OCI-LY1 (cell line): Measurements from ENCODE around the gene ZNF329.
"Not testable (repeated sequence)": the region's sequence is repeated elsewhere in the genome, so short reads cannot be mapped to it uniquely, and the experiment has no call there.

ENCODE experiments used
- EZH2 ChIP-seq: fragments of 200-600 bp; sonication (generic), shearing (Covaris generic); IDR thresholded peaks from 2 replicates; pipeline ENCODE4 v1.8.0; 2017; ENCODE audit warnings: borderline replicate concordance, mixed run types, mild to moderate bottlenecking, antibody characterized with exemption, low read length, moderate library complexity, mixed read lengths
- TF ChIP-seq, protein P1 (sequence below): fragments of 200-600 bp; sonication (generic), shearing (Covaris generic); IDR thresholded peaks from 2 replicates; pipeline ENCODE4 v1.5.1; 2017; ENCODE audit warnings: mild to moderate bottlenecking, antibody characterized with exemption, low read length, moderate library complexity, mixed read lengths

DNA sequence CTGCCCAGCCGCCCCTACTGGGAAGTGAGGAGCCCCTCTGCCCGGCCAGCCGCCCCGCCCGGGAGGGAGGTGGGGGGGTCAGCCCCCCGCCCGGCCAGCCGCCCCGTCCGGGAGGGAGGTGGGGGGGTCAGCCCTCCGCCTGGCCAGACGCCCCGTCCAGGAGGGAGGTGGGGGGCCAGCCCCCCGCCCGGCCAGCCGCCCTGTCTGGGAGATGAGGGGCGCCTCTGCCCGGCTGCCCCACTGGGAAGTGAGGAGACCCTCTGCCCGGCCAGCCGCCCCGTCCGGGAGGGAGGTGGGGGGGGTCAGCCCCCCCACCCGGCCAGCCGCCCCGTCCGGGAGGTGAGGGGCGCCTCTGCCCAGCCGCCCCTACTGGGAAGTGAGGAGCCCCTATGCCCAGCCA lies 3.1 kb downstream of the ZNF329 start:
- TF ChIP-seq, protein P1, sequence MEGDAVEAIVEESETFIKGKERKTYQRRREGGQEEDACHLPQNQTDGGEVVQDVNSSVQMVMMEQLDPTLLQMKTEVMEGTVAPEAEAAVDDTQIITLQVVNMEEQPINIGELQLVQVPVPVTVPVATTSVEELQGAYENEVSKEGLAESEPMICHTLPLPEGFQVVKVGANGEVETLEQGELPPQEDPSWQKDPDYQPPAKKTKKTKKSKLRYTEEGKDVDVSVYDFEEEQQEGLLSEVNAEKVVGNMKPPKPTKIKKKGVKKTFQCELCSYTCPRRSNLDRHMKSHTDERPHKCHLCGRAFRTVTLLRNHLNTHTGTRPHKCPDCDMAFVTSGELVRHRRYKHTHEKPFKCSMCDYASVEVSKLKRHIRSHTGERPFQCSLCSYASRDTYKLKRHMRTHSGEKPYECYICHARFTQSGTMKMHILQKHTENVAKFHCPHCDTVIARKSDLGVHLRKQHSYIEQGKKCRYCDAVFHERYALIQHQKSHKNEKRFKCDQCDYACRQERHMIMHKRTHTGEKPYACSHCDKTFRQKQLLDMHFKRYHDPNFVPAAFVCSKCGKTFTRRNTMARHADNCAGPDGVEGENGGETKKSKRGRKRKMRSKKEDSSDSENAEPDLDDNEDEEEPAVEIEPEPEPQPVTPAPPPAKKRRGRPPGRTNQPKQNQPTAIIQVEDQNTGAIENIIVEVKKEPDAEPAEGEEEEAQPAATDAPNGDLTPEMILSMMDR = not testable (repeated sequence)
- not testable (repeated sequence) for TF ChIP-seq EZH2
